PC-9 (cell line): ENCODE results near the gene PMEL. TPM values are rescaled to one million over a fixed set of nuclear protein-coding genes. Genes with fewer than 3 reads are reported as not detected.

Experiments
- BruUV-seq: library from RNA; stranded (reverse); fragments of 400-500 nt; replicated peaks from 2 replicates; lab custom pipeline; 2021; lab: Mats Ljungman, UMichigan
- CTCF ChIA-PET: fragments of 300-600 bp; sonication (Branson Sonifier 250); formaldehyde crosslinking; loops from one replicate; lab custom pipeline; 2022; ENCODE audit warnings: antibody characterized with exemption; lab: Charles Lee
- POLR2A ChIA-PET: fragments of 300-600 bp; sonication (Branson Sonifier 250); formaldehyde crosslinking; loops from one replicate; lab custom pipeline; 2022; ENCODE audit warnings: antibody characterized with exemption; ENCODE audit not compliant: unreplicated experiment; lab: Charles Lee
- DNase-seq, 2 experiments: peaks; one replicate each; pipeline versions ENCODE4 v3.0.0 to v3.0.0-alpha.2; 2015 to 2022; ENCODE audit warnings: mixed read lengths in 1 of 2
- H2AFZ ChIP-seq: fragments of 200-600 bp; sonication (generic); 2 replicates; pipeline ENCODE4 v1.8.1; 2017; ENCODE audit warnings: antibody characterized with exemption
- H3F3A ChIP-seq: fragments of 200-600 bp; sonication (generic); 2 replicates; pipeline ENCODE4 v1.8.1; 2017; ENCODE audit warnings: antibody characterized with exemption, mild to moderate bottlenecking, low read depth; ENCODE audit not compliant: insufficient read depth
- H3K27ac ChIP-seq: fragments of 200-600 bp; sonication (generic); 2 replicates; pipeline ENCODE4 v1.6.1; 2016; ENCODE audit warnings: mixed run types
- H3K27me3 ChIP-seq: fragments of 200-600 bp; sonication (generic); 2 replicates; pipeline ENCODE4 v1.6.1; 2016; ENCODE audit warnings: low read depth, mixed run types; ENCODE audit not compliant: insufficient read depth
- H3K36me3 ChIP-seq: fragments of 200-600 bp; sonication (generic); 2 replicates; pipeline ENCODE4 v1.6.1; 2016; ENCODE audit warnings: low read depth, mixed run types
- H3K4me1 ChIP-seq: fragments of 200-600 bp; sonication (generic); replicated peaks from 2 replicates; pipeline ENCODE4 v1.6.1; 2016; ENCODE audit warnings: mixed run types; ENCODE audit not compliant: insufficient read depth
- H3K4me2 ChIP-seq: fragments of 200-600 bp; sonication (generic); 2 replicates; pipeline ENCODE4 v1.6.1; 2017; ENCODE audit warnings: mixed run types
- H3K4me3 ChIP-seq: fragments of 200-600 bp; sonication (generic); 2 replicates; pipeline ENCODE4 v1.6.1; 2016; ENCODE audit warnings: mixed run types
- H3K79me2 ChIP-seq: fragments of 200-600 bp; sonication (generic); 2 replicates; pipeline ENCODE4 v1.6.1; 2017; ENCODE audit warnings: low read depth, mixed run types
- H3K9me2 ChIP-seq: fragments of 200-600 bp; sonication (generic); 2 replicates; pipeline ENCODE4 v1.8.1; 2017; ENCODE audit warnings: mild to moderate bottlenecking; ENCODE audit not compliant: insufficient read depth
- H3K9me3 ChIP-seq: fragments of 200-600 bp; sonication (generic); 2 replicates; pipeline ENCODE4 v1.8.1; 2016; ENCODE audit warnings: low read depth; ENCODE audit not compliant: insufficient read depth
- H4K20me1 ChIP-seq: fragments of 200-600 bp; sonication (generic); 2 replicates; pipeline ENCODE4 v1.8.1; 2017; ENCODE audit not compliant: insufficient read depth
- EZH2 ChIP-seq: fragments of 200-600 bp; sonication (generic); IDR thresholded peaks from 2 replicates; pipeline ENCODE4 v1.8.0; 2017; ENCODE audit warnings: antibody characterized with exemption, low read depth
- intact Hi-C: fragments of 100-400 bp; cut with micrococcal nuclease; formaldehyde crosslinking; loops from one replicate; pipeline ENCODE4 v1.10.0; 2022; ENCODE audit not compliant: unreplicated experiment
- total RNA-seq: library from RNA; stranded (reverse); gene quantifications from 2 replicates; pipeline ENCODE4 v1.2.3, GENCODE V29; 2021
- TF ChIP-seq, protein P1 (sequence below): fragments of 200-600 bp; sonication (generic); conservative IDR thresholded peaks from 2 replicates; pipeline ENCODE4 v1.6.1; 2017; ENCODE audit warnings: mixed run types, antibody characterized with exemption, mild to moderate bottlenecking, moderate library complexity

PMEL gene
- total RNA-seq, 1 experiment from 2014 or later, result 8.7 TPM

DNA sequence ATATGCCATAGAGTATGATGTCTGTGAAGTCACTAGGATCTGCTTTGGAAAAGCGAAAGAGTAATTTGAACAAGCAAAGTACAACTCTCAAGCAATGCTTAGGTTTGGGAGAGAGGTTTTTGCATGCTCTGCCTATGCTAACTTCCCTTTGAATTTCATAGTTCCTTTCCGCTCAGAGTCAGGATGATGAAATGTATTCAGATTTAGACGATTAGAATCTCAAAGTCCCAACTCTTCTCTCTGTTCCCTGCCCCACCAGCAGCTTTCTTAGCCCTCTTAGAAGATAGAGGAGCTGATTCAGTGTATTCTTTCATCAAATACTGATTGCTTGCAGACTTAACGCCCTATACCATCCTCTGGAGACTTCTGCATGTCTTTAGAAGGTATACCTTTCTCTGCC lies 19.5 kb upstream of the PMEL start:
- no peaks in the 10 kb centered on the region for H3K27me3 ChIP-seq
- CTCF ChIA-PET, result interaction anchor here (0.5 kb wide), 1 partner anchor 243 kb away, joined by 3 read pairs; no protein-coding TSS in a partner anchor
- no peak overlapping the region for H2AFZ ChIP-seq
- peaks cover 17% of the 10 kb centered on the region; the same call in 1 of the 2 replicates for H3K36me3 ChIP-seq
- intact Hi-C loops, result no loop called here
- H4K20me1 ChIP-seq, result 0 out of 2 replicates have a peak, but pooled peaks cover 5% of the 10 kb centered on the region
- no TSS peak for BruUV-seq
- TF ChIP-seq, protein P1, sequence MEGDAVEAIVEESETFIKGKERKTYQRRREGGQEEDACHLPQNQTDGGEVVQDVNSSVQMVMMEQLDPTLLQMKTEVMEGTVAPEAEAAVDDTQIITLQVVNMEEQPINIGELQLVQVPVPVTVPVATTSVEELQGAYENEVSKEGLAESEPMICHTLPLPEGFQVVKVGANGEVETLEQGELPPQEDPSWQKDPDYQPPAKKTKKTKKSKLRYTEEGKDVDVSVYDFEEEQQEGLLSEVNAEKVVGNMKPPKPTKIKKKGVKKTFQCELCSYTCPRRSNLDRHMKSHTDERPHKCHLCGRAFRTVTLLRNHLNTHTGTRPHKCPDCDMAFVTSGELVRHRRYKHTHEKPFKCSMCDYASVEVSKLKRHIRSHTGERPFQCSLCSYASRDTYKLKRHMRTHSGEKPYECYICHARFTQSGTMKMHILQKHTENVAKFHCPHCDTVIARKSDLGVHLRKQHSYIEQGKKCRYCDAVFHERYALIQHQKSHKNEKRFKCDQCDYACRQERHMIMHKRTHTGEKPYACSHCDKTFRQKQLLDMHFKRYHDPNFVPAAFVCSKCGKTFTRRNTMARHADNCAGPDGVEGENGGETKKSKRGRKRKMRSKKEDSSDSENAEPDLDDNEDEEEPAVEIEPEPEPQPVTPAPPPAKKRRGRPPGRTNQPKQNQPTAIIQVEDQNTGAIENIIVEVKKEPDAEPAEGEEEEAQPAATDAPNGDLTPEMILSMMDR, result no peak
- no peak for TF ChIP-seq EZH2
- H3K9me3 ChIP-seq, result no peaks in the 10 kb centered on the region
- no peak overlapping the region for H3K4me2 ChIP-seq
- peaks cover 21% of the 10 kb centered on the region for H3F3A ChIP-seq
- no peaks in the 10 kb centered on the region for H3K9me2 ChIP-seq
- no peak for DNase-seq
- POLR2A ChIA-PET, result no interaction called here
- H3K79me2 ChIP-seq, result peaks cover 9% of the 10 kb centered on the region
- H3K4me1 ChIP-seq, result peaks cover 17% of the 10 kb centered on the region
- no peak overlapping the region for H3K4me3 ChIP-seq
- H3K27ac ChIP-seq, result no peak overlapping the region

DNA sequence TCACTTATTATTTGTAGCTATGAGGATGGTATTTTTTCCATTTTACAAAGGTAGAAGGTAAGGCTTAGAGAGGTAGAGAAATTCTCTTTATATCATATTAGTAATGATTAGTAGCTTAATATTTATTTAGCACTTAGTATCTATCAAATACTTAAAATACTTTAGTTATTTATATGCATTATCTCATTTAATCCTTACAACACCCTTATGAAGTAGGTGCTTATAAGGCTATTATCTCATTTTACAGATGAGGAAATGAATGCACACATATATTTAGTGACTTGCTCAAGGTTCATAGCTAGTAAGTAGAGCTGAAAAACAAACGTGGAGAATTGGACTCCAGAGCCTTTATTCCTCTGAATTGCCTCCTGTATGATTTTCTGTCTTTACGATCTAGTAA lies 19.0 kb upstream of the PMEL start:
- ChIA-PET POLR2A (interaction anchor here (0.6 to 0.7 kb wide), 3 partner anchors 13 to 171 kb away, joined by 3 to 4 read pairs (median 4); no protein-coding TSS in a partner anchor), CTCF (interaction anchor here (0.6 kb wide), 1 partner anchor 11 kb away, joined by 19 read pairs; no protein-coding TSS in a partner anchor)
- peaks cover 21% of the 10 kb centered on the region for H3F3A ChIP-seq
- DNase-seq, result no peak
- peaks cover 9% of the 10 kb centered on the region for H3K79me2 ChIP-seq
- no TSS peak for BruUV-seq
- no peaks in the 10 kb centered on the region for H3K27me3 ChIP-seq
- intact Hi-C loops, result no loop called here
- H4K20me1 ChIP-seq, result 0 out of 2 replicates have a peak, but pooled peaks cover 5% of the 10 kb centered on the region
- H3K36me3 ChIP-seq, result 0 out of 2 replicates have a peak, but pooled peaks cover 17% of the 10 kb centered on the region
- no peaks in the 10 kb centered on the region for H3K9me2 ChIP-seq
- no peak overlapping the region for H3K4me2 ChIP-seq
- no peaks in the 10 kb centered on the region for H3K9me3 ChIP-seq
- peaks cover 17% of the 10 kb centered on the region for H3K4me1 ChIP-seq
- H3K27ac ChIP-seq, result no peak overlapping the region
- no peak overlapping the region for H3K4me3 ChIP-seq
- no peak overlapping the region for H2AFZ ChIP-seq
- TF ChIP-seq, protein P1, result no peak
- no peak for TF ChIP-seq EZH2

DNA sequence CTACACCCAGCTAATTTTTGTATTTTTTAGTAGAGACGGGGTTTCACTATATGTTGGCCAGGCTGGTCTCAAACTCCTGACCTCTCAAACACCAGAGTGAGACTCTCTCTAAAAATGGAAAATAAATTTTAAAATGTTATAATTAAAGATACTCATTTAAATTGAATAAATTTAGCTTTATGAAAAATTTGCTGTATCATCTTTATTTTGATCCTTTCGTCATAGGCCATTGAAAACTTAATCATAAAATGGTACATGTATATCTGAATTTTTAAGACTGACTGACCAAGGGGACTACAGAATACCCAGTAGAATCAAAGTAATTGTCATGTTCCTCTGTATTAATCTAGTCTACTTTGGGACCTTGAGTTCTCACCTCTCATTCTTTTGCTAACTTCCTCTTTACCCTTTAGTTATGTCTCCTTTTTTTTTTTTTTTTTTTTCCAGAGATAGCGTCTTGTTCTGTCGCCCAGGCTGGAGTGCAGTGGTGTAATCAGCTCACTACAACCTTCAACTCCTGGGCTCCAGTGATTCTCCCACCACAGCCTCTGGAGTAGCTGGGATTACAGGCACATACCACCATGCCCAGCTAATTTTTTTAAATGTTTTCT lies 17.5 kb upstream of the PMEL start:
- H3F3A ChIP-seq, result peaks cover 34% of the 10 kb centered on the region
- H3K9me3 ChIP-seq, result no peaks in the 10 kb centered on the region
- H3K9me2 ChIP-seq, result no peaks in the 10 kb centered on the region
- POLR2A ChIA-PET, result interaction anchor here (0.6 kb wide), 1 partner anchor 127 kb away, joined by 9 read pairs; no protein-coding TSS in a partner anchor
- TF ChIP-seq, protein P1, result no peak
- no peak for TF ChIP-seq EZH2
- H3K4me1 ChIP-seq, result peaks cover 17% of the 10 kb centered on the region
- BruUV-seq, result no TSS peak
- no peak overlapping the region for H2AFZ ChIP-seq
- H3K27me3 ChIP-seq, result no peaks in the 10 kb centered on the region
- no peak for DNase-seq
- peaks cover 16% of the 10 kb centered on the region for H3K79me2 ChIP-seq
- no peak overlapping the region for H3K27ac ChIP-seq
- intact Hi-C loops, result no loop called here
- H3K4me3 ChIP-seq, result no peak overlapping the region
- CTCF ChIA-PET, result interaction anchor here (1.7 kb wide), 1 partner anchor 46 kb away, joined by 3 read pairs; no protein-coding TSS in a partner anchor
- H3K36me3 ChIP-seq, result 0 out of 2 replicates have a peak, but pooled peaks cover 17% of the 10 kb centered on the region
- H4K20me1 ChIP-seq, result 0 out of 2 replicates have a peak, but pooled peaks cover 5% of the 10 kb centered on the region
- H3K4me2 ChIP-seq, result no peak overlapping the region
